HepG2 (cell line): ENCODE results near the gene AHSG. TPM values are rescaled to one million over a fixed set of nuclear protein-coding genes. Genes with fewer than 3 reads are reported as not detected.

Experiments
- DMTF1 ChIP-seq: sonication (generic); formaldehyde crosslinking; IDR thresholded peaks from 2 replicates; pipeline ENCODE4 v1.4.0; 2020; ENCODE audit warnings: mild to moderate bottlenecking, missing genetic modification reagents
- FUBP1 ChIP-seq: sonication (generic); formaldehyde crosslinking; IDR thresholded peaks from 2 replicates; pipeline ENCODE4 v1.5.1; 2020; ENCODE audit warnings: missing genetic modification reagents, mild to moderate bottlenecking, borderline replicate concordance
- GTF2F1 ChIP-seq: fragments of 150-350 bp; IDR thresholded peaks from 2 replicates; pipeline ENCODE4 v1.6.1; 2014; ENCODE audit warnings: low read length
- KLF16 ChIP-seq, 2 experiments: sonication (generic) in 1 of 2; formaldehyde crosslinking in 1 of 2; IDR thresholded peaks; 2 replicates each; pipeline versions ENCODE4 v1.6.1 to v1.8.0; 2016 to 2023; ENCODE audit warnings: missing genetic modification reagents in 2 of 2, missing compliant biosample characterization in 1 of 2
- RNF219 ChIP-seq: sonication (generic); formaldehyde crosslinking; IDR thresholded peaks from 2 replicates; pipeline ENCODE4 v1.5.0; 2020; ENCODE audit warnings: mild to moderate bottlenecking, missing genetic modification reagents
- ZGPAT ChIP-seq: IDR thresholded peaks from 2 replicates; pipeline ENCODE4 v1.6.1; 2016; ENCODE audit warnings: mild to moderate bottlenecking
- ZHX1 ChIP-seq: sonication (generic); formaldehyde crosslinking; IDR thresholded peaks from 2 replicates; pipeline ENCODE4 v1.8.1; 2022; ENCODE audit warnings: low read depth, mild to moderate bottlenecking, missing genetic modification reagents
- ZNF609 ChIP-seq: sonication (generic); formaldehyde crosslinking; IDR thresholded peaks from 2 replicates; pipeline ENCODE4 v1.4.0; 2020; ENCODE audit warnings: mild to moderate bottlenecking, missing genetic modification reagents, borderline replicate concordance
- ZNF720 ChIP-seq: sonication (generic); formaldehyde crosslinking; IDR thresholded peaks from 2 replicates; pipeline ENCODE4 v1.4.0; 2020; ENCODE audit warnings: missing genetic modification reagents
- polyA plus RNA-seq, 8 experiments: library from polyadenylated mRNA; depleted of rRNA in 3 of 8; stranded (reverse) in 7 of 8; unstranded in 1 of 8; fragments of >200 nt; fragmentation: Illumina TruSeq in 4 of 8; extraction: Trizol in 4 of 8; gene quantifications; 2 replicates each; pipeline versions ENCODE4 v1.2.1 to v1.2.3, GENCODE V29; 2011 to 2016; ENCODE audit warnings: low read depth in 4 of 8, missing spikeins in 1 of 8, mixed read lengths in 1 of 8; ENCODE audit not compliant: insufficient read depth in 1 of 8
- total RNA-seq, 5 experiments: library from RNA; depleted of rRNA; stranded (reverse); fragments of >200 nt; fragmentation: Illumina TruSeq; extraction: Trizol; gene quantifications; 2 replicates each; pipeline ENCODE4 v1.2.3, GENCODE V29; 2016; ENCODE audit warnings: low read depth in 1 of 5

AHSG gene
- total and polyA plus RNA-seq, 2 of the 13 experiments (the other 11 are each of a cell fraction or from before 2014, with no cell fraction given): 2,043 to 19,152 TPM

- TF ChIP-seq DMTF1 (CRISPR knock-in tag): no peak
- TF ChIP-seq ZHX1 (CRISPR knock-in tag): peak; percentile 81; the same call in 1 of the 2 replicates
- TF ChIP-seq ZGPAT (CRISPR knock-in tag): peak; percentile 72
- peak in 1 of 2 experiments; percentile 60; a peak in 1 of 4 replicates for TF ChIP-seq KLF16 (CRISPR knock-in tag; IDR thresholded peaks at IDR 0.05)
- no peak for TF ChIP-seq ZNF720 (CRISPR knock-in tag)
- TF ChIP-seq RNF219: 0 out of 2 replicates have a peak, but pooled peaks have one; percentile 81
- TF ChIP-seq FUBP1: no peak; the same call in 1 of the 2 replicates
- peak; percentile 85 for TF ChIP-seq ZNF609 (CRISPR knock-in tag)
- no peak for TF ChIP-seq GTF2F1
Measured at GRCh38 chr3:186630950-186631641, 18.2 kb downstream of the AHSG start (continued).
